Upper lobe of left lung (tissue), 6 donors: ENCODE results near the gene GALNT18. TPM values are rescaled to one million over a fixed set of nuclear protein-coding genes. Genes with fewer than 3 reads are reported as not detected.

Experiments
- ATAC-seq, 2 donors: fragments of 200-7000 bp; cut with Tn5 transposase; one replicate each; pipeline ENCODE4 v1.9.1; 2022; ENCODE audit warnings: mild to moderate bottlenecking in 2 of 2, moderate library complexity in 2 of 2; ENCODE audit not compliant: low FRiP score in 2 of 2
- DNase-seq, 2 donors: peaks; one replicate each; pipeline ENCODE4 v3.0.0-alpha.2; 2019 to 2020
- H3K27ac ChIP-seq, 4 donors: fragments of 200-600 bp; sonication (generic); one replicate each; pipeline ENCODE4 v1.5.1; 2016 to 2019
- H3K27me3 ChIP-seq, 4 donors: fragments of 200-600 bp; sonication (generic); one replicate each; pipeline ENCODE4 v1.5.1; 2017 to 2019
- H3K36me3 ChIP-seq, 4 donors: fragments of 200-600 bp; sonication (generic); one replicate each; pipeline ENCODE4 v1.5.1; 2016 to 2019
- H3K4me1 ChIP-seq, 4 donors: fragments of 200-600 bp; sonication (generic); one replicate each; pipeline ENCODE4 v1.5.1; 2018 to 2019
- H3K4me3 ChIP-seq, 4 donors: fragments of 200-600 bp; sonication (generic); one replicate each; pipeline ENCODE4 v1.5.1; 2017 to 2019; ENCODE audit warnings: mild to moderate bottlenecking in 2 of 4, moderate library complexity in 1 of 4
- H3K9me3 ChIP-seq, 4 donors: fragments of 200-600 bp; sonication (generic); one replicate each; pipeline ENCODE4 v1.5.1; 2018 to 2019
- EP300 ChIP-seq, 4 donors: sonication (generic); formaldehyde crosslinking; IDR thresholded peaks; one replicate each; pipeline ENCODE4 v1.5.1; 2017; ENCODE audit warnings: antibody characterized with exemption in 4 of 4, control low read depth in 2 of 4
- POLR2A ChIP-seq, 4 donors: fragments of 450-650 bp; IDR thresholded peaks; one replicate each; pipeline ENCODE4 v1.5.1; 2016 to 2017; ENCODE audit warnings: antibody characterized with exemption in 4 of 4, mild to moderate bottlenecking in 2 of 4
- POLR2AphosphoS5 ChIP-seq, 2 donors: sonication (generic); formaldehyde crosslinking; IDR thresholded peaks; one replicate each; pipeline ENCODE4 v1.5.1; 2017; ENCODE audit warnings: antibody characterized with exemption in 2 of 2
- WGBS, 2 donors: methylation state at CpG; one replicate each; pipeline ENCODE4 v1.1.5; 2017 to 2018; 5-methylcytosine and 5-hydroxymethylcytosine counted together
- total RNA-seq, 6 donors: library from RNA; depleted of rRNA in 4 of 6; stranded (reverse); fragments of >200 nt in 4 of 6; gene quantifications; one replicate each; pipeline versions ENCODE4 v1.1.0 to v1.2.1, GENCODE V29; 2016 to 2021
- TF ChIP-seq, protein P1 (sequence below), 6 experiments: fragments of 450-650 bp in 4 of 6; fragments of 200-600 bp in 2 of 6; sonication (generic) in 2 of 6; IDR thresholded peaks; one replicate each; pipeline ENCODE4 v1.5.1; 2016 to 2019; ENCODE audit warnings: antibody characterized with exemption in 6 of 6
- donor health status: DM: no; HTN: no; CAD: no; lungs with moderate emphysema.
- donor health status: DM: no; HTN: yes; CAD: no; lungs with severe emphysema.

Gene GALNT18
- 100 to 1,000 TPM in 1 of 6 donors, 10 to 100 TPM in 5; 48.2 to 115 (median 61.8) TPM for total RNA-seq

DNA sequence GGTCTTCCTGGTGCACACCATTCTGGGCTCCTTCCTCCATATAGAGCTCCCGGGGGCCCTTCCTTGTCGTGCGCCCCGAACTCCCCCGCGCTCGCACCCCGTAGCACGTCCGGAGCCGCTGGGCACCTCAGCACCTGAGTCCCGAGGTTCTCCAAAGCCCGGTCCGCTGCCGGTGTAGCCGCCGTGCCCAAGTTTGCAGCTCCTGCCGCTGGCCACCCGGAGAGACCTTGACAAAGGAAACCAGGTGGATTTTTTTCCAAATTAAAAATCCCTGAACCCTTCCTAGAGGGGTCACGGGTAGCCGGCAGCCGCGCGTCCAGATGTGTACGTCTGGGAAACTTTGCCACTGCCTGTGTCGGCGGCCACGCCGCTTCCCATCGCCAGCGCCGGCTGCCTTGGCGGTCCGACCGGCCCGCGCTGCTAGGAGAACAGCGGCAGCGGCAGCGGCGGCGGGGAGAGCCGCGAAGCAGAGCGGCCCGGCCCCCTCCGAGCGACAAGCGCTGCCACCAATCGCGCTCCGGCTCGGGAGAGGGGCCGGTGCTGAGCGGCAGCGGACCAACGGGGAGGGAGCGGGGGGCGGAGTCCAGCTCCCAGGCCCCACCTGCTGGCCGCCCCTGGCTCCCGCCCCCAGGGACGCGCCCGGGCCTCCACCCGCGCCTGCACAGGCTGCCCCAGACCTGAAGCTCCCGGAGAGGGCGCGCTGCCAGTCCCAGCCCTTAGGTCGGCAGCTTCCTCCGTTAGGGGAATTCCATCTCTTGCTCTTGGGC, at the start of gene GALNT18:
GALNT18 (minus strand) TSS at position 433 of the 767 bp plus-strand sequence.
- TF ChIP-seq POLR2AphosphoS5 (IDR thresholded peaks at IDR 0.05) = peak; percentile 41 to 83
- TF ChIP-seq, protein P1, sequence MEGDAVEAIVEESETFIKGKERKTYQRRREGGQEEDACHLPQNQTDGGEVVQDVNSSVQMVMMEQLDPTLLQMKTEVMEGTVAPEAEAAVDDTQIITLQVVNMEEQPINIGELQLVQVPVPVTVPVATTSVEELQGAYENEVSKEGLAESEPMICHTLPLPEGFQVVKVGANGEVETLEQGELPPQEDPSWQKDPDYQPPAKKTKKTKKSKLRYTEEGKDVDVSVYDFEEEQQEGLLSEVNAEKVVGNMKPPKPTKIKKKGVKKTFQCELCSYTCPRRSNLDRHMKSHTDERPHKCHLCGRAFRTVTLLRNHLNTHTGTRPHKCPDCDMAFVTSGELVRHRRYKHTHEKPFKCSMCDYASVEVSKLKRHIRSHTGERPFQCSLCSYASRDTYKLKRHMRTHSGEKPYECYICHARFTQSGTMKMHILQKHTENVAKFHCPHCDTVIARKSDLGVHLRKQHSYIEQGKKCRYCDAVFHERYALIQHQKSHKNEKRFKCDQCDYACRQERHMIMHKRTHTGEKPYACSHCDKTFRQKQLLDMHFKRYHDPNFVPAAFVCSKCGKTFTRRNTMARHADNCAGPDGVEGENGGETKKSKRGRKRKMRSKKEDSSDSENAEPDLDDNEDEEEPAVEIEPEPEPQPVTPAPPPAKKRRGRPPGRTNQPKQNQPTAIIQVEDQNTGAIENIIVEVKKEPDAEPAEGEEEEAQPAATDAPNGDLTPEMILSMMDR (IDR thresholded peaks at IDR 0.05) = peak; percentile 32 to 89 (median 76)
- TF ChIP-seq POLR2A (IDR thresholded peaks at IDR 0.05) = peak in 3 of 4 donors; percentile 42 to 89 (median 82)
- no peak for TF ChIP-seq EP300 (IDR thresholded peaks at IDR 0.05)
- H3K4me3 ChIP-seq = peak within 1 kb of the TSS; percentile 62 to 80 (median 69)
- H3K36me3 ChIP-seq = no peaks in the 10 kb centered on the region
- WGBS, 2 donors = 0 to 1% methylated on average over 13 to 35 of the region's 71 CpGs
- ATAC-seq (peak; percentile 96 to 98), DNase-seq (peak; percentile 94 to 98)
- peaks cover 7 to 30% (median 16%) of the 10 kb centered on the region in 4 donors for H3K4me1 ChIP-seq
- H3K27me3 ChIP-seq = peaks cover 0 to 6% (median 0%) of the 10 kb centered on the region in 4 donors
- H3K27ac ChIP-seq = peak within 1 kb of the TSS; percentile 76 to 89 (median 86)
- H3K9me3 ChIP-seq = no peaks in the 10 kb centered on the region

DNA sequence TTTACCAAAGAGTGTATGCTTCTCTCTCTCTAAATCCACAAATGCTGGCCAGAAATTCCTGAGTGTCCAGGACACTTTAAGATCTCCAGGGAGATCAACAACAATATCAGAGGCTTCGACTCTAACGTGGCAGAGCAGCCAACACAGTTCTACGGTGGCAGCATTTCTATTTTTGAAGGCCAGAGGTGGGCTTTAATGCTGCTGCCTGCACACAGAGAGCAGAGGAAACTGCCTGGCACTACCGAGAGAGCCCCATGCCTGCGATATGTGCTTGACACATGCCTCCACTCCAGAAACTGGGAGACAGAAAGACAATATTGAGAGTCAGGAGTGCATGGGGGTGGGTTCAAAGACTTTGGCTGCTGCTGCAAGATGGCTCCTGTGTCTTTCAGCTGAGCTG, 48.8 kb upstream of the GALNT18 start:
- ATAC-seq (no peak), DNase-seq (no peak)
- no peaks in the 10 kb centered on the region for H3K9me3 ChIP-seq
- H3K4me1 ChIP-seq = peaks cover 0 to 3% (median 0%) of the 10 kb centered on the region in 4 donors
- TF ChIP-seq, protein P1 (IDR thresholded peaks at IDR 0.05) = no peak
- TF ChIP-seq EP300 (IDR thresholded peaks at IDR 0.05) (no peak), POLR2A (IDR thresholded peaks at IDR 0.05) (no peak), POLR2AphosphoS5 (IDR thresholded peaks at IDR 0.05) (no peak)
- 68 to 72% methylated on average over 5 of the region's 5 CpGs for WGBS, 2 donors
- no peaks in the 10 kb centered on the region for H3K36me3 ChIP-seq
- no peaks in the 10 kb centered on the region for H3K27me3 ChIP-seq
- no peak overlapping the region for H3K4me3 ChIP-seq
- H3K27ac ChIP-seq = no peak overlapping the region

DNA sequence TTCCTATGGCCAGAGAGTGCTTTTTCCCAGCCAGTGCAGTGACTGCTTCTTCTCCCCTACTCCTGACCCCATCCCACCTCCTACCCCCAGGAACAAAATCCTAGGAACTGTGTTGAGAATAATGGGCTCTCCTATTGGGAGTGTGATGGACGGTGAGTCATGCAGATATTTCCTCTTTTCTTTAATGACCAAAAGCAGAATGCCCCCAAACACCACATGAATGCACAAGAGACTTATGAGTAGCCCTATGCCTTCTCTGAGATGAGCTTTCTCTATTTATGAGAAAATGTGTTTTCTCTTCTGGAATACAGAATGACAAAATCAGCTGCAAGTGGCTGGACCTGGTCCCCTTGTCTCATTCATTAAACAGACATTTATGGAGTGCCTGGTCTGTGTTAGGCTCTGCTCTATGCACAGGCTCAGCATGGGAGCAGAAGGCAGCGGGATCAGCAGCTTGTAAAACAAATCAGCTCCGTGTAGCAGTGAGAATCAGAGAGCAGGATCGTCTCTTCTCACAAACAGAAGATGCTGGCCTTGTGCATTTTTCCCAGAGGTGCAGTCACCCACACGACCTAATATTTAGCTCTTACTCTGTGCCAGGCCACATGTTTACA, 47.5 kb upstream of the GALNT18 start:
- H3K27ac ChIP-seq = no peak overlapping the region
- no peaks in the 10 kb centered on the region for H3K36me3 ChIP-seq
- DNase-seq = no peak
- TF ChIP-seq POLR2AphosphoS5 (IDR thresholded peaks at IDR 0.05) = no peak
- TF ChIP-seq, protein P1 (IDR thresholded peaks at IDR 0.05) = no peak
- TF ChIP-seq EP300 (IDR thresholded peaks at IDR 0.05) = no peak
- no peak for TF ChIP-seq POLR2A (IDR thresholded peaks at IDR 0.05)
- H3K27me3 ChIP-seq = no peaks in the 10 kb centered on the region
- H3K4me1 ChIP-seq = peaks cover 0 to 3% (median 0%) of the 10 kb centered on the region in 4 donors
- no peaks in the 10 kb centered on the region for H3K9me3 ChIP-seq
- 57 to 70% methylated on average over 5 of the region's 5 CpGs for WGBS, 2 donors
- no peak for ATAC-seq
- no peak overlapping the region for H3K4me3 ChIP-seq

DNA sequence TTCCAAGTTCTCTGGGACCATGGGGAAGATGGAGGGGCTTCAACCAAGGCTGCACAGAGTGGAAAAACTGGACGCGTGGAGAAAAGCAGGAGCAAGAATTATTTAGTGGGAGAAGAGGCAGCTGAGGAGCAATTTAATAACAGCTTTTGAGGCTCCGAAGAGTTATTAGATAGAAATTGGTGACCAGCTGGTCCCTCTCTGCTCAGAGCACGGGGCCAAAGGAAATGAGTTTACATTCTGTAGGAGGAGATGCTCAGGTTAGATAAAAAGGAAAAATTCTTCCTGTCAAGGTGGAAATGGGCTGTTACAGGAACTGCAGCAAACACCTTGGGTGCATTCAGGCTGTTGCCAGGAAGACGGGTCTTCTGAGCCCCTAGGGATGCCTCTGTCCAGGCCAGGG, 47.0 kb upstream of the GALNT18 start:
- TF ChIP-seq POLR2AphosphoS5 (IDR thresholded peaks at IDR 0.05) (no peak), POLR2A (IDR thresholded peaks at IDR 0.05) (no peak), EP300 (IDR thresholded peaks at IDR 0.05) (no peak)
- TF ChIP-seq, protein P1 (IDR thresholded peaks at IDR 0.05) = no peak
- H3K9me3 ChIP-seq = no peaks in the 10 kb centered on the region
- WGBS, 2 donors = 66 to 71% methylated on average over 5 of the region's 5 CpGs
- no peaks in the 10 kb centered on the region for H3K36me3 ChIP-seq
- H3K4me3 ChIP-seq = no peak overlapping the region
- ATAC-seq (no peak), DNase-seq (no peak)
- peaks cover 0 to 3% (median 0%) of the 10 kb centered on the region in 4 donors for H3K4me1 ChIP-seq
- no peak overlapping the region for H3K27ac ChIP-seq
- no peaks in the 10 kb centered on the region for H3K27me3 ChIP-seq
